Medulla oblongata (tissue), 1 donor: Measurements from ENCODE around the gene ZGLP1.

Source experiments
- DNase-seq: peaks from one replicate; pipeline ENCODE4 v3.0.0-alpha.2; 2015; ENCODE audit errors: extremely low spot score

The ZGLP1 gene

DNA sequence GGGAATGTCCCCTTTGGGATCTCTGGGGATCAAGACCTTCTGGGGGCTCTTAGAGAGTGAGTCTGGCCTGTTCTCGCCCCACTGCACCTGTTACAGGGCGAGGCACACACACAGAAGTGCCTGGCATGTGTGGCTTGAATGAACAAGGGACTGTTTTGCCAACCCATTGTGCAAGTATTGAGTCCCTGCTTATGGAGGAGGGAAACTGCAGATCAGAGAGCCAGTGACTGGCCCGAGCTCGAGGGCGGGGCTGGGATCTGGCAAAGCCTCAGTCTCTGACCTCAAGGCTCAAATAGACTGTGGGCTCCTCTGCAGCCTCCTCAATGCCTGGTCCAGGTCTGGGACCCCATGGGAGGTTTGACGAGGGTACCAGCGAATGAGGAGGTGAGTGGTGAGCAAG is 18.2 kb upstream of the ZGLP1 start:
- no peak for DNase-seq

DNA sequence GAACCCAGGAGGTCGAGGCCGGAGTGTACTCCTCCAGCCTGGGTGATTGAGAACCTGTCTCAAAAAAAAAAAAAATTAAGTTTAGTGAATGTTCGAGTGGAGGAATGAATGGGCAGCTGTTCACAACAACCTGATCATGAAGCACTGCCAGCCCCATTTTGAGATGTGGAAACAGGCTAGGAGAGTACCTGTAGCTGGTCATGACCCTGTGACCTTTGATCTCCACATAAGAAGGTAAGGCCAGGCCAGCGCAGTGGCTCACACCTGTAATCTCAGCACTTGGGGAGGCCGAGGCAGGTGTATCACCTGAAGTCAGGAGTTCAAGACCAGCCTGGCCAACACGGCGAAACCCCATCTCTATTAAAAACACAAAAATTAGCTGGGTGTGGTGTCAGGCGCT is 16.1 kb upstream of the ZGLP1 start:
- DNase-seq, result no peak

DNA sequence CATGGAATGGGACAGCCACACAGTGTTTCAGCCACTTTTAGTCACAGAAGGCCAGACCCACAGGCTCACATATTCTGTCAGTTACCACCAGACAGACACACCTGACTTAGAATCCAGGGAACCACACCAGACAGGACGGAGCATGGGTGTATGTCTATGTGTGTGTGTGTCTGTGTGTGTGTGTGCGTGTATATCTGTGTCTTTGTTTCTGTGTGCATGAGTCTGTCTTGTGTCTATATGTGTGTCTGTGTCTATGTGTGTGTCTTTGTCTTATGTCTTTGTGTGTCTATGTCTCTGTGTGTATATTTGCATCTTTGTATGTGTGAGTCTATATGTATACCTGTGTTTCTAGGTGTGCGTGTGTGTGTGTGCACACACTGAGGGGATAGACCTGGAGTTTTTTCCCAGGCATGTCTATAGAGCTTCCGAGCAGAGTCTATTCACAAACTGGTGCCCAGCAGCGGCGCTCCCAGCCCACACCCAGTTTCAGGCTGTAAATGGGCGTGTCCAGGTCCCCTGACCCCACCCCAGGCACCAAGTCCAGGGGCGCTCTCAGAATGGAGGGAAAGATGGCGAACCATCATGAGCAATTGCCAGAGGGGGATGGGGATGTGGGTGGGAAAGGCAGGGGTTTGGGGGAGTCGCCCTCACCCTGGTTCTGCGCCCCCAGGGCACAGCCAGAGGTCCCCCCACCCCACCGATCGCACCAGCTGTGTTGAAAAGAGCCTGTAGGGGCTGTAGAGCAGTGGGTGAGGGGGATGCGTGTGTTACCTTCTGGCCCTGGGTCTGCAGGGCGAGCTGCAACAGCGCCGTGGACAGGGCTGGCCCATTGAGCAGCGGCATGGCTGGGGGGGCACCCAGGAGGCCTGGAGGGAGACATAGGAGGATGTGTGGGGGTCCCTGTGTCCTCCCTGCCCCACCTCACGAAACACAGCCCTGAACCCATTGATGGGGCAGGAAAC is 12.5 kb upstream of the ZGLP1 start:
- DNase-seq, result no peak

DNA sequence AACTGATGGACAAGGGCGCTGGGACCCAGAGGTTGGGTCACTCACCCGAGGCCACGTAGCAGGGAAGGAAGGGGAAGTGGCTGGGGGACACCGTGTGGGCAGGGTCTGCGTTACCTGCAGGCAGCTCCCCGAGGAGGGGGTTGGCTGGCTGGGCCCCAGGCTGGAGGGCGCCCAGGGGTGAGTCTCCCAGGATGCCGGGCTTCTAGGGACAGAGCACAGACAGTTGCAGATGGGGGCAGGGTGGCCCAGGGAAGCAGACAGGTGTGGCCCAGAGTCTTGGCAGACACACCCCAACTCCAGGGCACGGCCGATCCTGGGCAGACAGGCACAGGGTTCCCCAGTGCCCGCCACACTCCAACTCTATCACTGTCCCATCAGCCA is 11.8 kb upstream of the ZGLP1 start:
- DNase-seq, result no peak

DNA sequence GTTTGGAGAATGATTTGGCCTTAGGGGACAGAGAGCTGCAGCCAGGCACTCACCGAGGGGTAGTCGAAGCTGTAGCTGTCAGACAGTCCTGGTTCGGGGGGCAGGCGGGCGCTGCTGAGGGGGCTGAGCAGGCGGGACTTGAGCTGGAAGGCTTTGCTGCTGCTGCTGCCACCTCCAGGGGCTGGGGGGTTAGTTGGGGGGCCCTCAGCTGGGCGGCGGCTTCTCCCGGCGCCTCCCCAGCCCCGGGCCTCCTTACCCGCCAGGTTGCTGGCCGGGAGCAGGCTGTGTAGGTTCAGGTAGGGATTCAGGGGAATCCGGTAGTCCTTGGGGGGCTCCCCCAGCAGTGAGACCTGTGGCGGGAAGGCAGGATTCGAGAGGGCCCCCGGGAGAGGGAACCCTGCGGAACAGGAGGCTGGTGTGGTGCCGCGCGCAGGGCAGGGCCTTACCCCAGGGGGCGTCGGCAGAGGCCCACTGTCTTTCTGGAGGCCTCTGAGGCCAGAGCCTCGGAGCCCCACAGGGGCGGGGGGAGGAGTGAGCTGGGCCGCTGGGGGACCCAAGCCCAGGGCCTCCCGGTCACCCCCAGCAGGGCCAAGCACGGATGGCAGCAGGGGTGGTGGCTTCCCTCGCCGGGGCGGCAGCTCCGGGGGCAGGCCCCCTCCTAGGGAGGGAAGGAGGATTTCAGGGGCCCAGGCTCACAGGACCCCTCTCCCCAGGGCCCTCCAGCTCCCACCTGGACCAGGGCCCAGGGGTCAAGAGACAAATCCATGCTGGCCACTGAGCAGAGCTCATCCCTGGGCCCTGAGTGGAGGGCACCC is 11.2 kb upstream of the ZGLP1 start:
- DNase-seq, result no peak

DNA sequence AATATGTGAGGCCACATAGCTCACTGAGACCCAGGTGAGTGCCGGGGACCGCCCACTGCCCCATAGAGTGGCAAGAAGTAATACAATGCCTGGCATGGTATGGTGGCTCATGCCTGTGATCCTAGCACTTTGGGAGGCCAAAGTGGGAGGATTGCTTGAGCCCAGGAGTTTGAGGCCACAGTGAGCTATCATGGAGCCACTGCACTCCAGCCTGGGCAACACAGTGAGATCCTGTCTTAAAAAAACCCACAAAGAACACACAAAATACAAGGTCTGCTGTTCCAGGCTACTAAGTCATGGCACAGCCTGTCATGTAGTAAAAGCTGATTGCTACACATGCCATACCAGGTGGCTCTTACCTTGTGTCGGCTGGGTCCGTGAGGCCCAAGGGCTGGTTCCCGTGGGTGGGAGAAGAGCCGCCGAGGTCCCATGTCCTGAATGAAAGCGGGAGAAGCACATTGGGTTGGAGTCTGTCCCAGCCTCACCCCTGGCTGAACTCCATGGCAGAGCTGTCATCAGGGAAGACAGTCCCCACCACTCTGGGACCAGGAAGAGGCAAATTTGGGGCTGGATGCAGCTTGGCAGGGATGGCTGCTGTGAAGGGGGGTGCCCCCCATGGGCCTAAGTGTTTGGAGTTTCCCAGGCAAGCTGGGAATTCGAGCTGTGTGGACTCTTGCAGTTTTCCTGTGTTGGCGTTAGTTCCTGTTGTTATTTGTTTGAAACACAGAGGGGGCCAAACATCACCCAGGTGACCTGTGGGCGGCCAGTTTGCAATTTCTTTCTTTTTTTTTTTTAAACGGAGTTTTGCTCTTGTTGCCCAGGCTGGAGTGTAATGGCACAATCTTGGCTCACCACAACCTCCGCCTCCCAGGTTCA is 9.4 kb upstream of the ZGLP1 start:
- DNase-seq, result no peak

DNA sequence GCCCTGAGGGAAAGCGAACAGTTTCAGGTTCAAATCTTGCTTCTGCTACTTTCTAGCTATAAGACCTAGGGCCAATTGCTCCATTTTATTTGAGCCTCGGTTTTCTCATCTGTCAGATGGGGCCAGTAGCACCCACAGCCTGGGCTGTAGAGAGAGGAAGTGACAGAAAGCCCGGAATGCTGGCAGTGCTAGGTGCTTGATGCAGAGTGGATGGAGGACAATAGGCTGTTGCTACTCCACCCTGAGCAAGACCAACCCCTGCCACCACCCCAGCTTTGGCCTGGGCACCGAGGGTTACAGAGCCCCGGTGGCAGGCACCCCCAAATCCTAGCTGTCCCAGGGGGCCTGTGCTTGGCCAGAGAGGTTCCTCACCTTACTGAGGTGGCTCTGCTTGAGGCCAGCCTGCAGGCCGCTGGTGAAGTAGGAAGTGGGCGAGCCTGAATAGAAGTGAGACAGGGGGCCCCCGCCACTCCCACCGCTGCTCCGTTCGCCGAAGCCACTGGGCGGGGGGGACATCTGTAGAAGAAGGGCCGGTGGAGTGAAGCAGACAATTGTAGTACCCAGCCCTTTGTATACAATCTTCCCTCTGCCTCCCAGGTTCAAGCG is 8.3 kb upstream of the ZGLP1 start:
- no peak for DNase-seq

DNA sequence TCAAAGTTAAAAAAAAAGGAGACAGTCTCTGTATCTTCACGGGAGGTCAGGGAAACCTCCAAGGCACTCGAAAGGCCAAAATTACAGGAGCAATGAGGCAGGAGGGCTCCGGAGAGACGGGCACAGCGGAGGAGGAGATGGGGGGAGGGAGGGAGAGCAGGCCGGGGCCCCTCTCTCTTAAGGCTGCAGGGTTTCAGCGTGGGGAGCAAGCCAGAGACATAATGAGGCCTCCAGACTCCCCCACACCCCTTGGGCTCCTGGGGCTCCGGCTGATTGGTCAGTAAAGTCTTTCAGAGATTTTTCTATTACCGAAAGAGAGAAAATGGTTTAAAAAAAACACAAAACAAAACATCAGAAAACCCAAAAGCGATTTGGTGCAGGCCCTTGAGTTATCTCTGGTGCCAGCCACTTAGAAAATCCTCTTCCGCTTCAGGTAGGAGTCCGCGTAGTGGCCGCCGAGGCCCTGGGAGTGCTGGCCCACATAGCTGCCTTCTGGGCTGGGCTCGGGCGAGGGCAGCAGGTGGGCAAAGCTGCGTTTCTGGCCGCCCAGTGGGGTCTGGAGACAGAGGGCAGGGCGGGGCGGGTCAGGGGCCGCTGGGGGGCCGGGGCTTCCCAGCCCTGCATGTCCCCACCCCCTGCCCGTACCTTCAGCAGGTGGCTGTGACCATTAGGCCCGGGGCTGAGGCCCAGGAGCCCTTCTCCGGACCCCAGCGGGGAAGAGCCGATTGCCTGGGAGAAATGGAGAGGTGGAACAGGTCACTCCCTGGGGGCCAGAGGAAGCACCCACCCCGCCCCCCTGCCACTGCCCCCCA is 7.6 kb upstream of the ZGLP1 start:
- DNase-seq, result no peak

DNA sequence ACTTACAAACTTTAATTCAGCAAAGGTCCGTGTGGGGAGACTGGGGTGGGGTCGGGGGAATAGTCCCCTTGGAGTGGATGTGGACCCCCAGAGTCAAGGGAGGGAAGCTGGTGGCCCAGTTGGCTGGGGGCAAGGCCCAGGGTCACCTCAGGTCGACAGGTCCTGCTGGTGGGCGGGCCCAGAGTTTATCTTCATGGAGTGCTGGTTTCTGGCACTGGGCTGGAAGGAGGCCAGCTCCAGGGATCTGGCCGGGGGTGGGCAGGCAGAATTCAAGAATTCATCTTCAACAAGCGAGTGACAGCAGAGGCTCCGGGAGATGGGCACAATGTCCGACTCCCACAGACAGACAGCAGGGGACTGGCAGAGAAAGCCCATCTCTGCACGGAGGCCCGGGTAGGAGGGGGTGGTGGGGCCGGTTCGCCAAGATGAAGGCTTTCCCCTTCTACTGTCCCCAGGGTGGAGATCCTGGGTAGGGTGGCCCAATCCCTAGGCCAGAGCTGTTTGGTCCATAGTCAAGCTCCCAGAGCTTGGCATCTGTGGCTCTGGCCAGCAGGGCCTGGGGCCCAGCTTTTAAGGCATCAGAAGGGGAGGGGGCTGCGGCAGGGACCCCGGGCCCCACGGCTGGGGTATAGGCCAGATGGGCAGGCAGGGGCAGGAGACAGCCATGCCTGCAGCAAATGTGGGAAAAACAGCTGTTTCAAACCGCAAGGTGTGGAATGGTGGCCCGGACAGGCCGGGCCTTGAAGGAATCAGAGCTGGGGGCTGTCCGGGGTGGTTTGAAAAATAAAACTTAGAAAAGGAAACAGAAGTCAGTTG is 6.8 kb upstream of the ZGLP1 start:
- no peak for DNase-seq

DNA sequence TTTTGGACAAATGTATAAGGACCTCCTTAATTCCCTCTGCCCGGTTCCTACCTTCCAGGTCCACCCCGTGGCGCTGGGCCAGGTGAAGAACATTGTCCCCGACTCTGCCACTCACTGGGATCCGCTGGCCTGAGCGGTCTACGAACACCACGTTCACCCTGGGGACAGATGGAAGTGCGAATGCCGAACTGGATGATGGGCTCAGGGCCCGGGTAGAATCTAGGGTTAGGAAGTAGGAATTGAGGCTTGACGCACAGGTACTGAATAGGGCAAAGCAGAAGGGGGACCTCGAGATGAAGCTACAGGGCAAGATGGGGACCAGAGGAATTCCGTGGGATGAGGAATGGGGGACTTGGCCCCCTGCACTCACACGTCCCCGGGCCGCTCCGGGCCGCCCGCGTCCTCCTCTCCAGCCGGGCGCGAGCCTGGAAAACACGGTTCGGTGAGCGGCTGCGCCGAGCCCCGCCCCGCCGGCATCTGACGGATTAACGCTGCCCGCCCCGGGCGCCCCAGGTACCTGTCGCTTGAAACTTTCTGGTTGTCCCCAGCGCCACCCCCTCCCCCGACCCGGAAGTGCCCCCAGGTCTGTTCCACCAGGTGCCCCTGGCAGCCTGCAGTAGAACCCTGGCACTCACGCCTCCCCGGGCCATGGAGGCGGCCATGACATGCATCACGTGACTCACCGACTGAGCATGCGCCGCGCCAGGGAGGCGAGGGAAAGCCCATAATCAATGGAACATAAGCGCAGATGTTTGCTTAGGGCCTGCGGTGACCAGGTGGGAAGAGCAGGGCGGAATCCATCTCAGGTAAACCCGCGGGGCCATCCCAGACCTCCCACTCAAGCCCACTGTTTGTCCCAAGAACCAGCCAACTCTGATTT is 6.0 kb upstream of the ZGLP1 start, which contains the start of gene FDX2:
Gene FDX2, minus strand, starts transcription at position 681 of the 880 bp plus-strand sequence. Its CDS starts 19 bp downstream, at position 662.
- DNase-seq, result peak; percentile 85

DNA sequence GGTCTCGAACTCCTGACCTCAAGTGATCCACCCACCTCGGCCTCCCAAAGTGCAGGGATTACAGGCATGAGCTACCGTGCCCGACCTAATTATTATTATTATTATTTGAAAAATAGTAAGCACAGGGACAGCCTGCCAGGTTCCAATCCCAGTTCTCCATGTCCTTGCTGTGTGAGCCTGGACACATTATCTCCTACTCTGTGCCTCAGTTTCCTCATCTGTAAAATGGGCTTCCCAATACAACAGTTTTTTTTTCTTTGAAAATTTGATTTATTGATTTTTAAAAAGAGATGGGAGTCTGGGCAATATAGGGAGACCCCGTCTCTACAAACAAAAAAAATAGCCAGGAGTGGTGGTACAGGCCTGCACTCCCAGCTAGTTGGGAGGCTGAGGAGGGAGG is 3.3 kb downstream of the ZGLP1 start:
- no peak for DNase-seq

DNA sequence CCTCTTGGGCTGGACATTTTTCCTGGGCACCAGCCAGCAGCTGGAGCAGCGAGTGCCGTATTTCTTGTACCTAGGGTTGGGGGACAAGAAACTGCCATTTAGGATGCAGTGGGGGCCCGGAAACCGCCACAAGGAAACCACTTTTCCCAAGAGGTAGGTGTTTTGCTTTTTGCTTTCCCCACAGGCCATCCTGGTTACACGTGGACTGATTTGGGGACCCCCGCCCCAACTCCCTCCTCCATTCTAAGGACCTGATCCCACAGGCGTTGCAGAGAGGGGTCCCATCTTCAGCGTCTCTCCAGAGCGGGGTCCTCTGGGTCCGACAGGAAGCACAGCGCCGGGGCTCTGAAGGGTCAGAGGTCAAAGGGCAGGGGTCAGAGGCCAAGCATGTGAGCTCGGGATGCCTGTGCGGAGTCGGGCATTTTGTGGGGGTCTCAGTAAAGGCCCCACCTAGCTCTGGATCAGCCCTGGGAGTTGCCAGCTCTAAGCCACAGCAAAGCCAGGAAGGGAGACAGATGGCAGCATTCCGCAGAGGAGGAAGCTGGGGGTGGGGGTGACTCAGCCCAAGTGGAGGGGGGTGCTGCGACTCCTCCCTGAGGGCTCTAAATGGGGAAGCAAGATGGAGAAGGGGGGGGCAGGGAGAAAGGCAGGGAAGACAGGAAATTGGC is 4.3 kb downstream of the ZGLP1 start:
- DNase-seq, result peak; percentile 56

DNA sequence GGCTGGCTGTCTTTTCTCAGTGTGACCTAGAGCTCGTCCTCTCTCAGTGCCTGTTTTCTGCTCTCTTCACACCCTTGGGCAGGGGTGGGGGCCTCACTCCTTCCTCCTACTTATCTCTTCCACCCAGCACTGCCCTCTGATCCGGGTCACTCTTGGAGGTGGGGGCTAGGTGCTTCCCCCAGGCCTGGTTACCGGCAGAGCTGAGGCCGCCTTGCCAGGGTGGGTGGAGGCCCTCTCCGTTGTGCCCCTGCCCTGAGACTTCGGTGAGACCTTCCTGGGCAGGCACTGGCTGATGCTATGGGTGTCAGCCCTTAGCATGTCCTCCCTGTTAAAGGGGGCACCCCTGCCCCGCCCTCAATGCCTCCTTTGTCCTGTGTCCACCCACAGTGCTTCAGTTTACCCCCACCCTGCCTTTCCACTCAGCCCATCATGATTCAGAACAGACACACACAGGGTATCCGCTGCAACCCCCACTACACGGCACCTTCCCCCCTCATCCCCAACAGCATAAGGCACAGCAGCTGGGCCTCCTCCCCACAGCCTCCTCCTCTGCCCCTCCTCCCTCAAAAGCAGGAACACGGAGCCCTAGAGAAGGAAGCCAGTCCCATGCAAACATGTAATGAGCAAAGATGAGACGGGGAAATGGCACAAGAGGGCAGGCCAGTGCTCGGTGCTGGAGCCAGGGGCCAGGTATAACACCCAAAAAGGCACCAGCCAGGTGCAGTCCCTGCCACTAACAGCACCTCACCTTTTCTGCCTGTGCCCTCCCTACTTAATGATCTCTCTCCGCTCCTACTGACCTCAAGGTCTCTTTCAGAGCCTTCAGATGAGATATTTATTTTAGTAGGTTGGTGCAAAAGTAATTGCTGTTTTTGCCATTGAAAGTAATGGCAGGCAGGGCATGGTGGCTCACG is 9.8 kb downstream of the ZGLP1 start:
- DNase-seq, result no peak

DNA sequence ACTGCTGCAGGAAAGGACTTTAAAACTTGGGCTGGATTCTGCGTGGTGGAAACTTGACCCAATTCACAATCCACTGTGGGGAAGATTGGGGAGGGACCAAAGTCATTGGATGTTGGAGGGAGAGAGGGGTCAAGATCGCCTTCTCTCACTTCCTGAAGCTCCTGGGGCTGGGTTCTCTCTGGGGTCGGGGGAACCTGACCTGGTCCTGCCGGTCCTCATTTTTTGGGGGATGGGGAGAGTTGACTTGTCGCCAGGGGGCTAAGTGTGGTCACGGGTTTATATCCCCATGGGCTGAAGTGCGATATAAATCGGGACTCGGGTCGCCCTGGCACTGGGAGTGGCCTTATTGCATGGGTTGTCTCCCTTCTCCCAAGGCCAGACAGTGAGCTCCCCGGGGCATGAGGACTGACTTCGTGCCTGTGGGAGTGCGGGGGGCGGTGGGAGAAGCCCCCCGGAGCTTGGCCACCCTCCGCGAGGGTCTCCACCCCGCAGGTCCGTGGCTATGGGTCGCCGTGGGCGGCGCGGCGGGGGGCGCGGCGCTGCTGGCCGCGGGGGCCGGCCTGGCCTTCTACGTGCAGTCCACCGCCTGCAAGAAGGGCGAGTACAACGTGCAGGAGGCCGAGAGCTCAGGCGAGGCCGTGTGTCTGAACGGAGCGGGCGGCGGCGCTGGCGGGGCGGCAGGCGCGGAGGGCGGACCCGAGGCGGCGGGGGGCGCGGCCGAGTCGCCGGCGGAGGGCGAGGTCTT is 13.6 kb downstream of the ZGLP1 start:
- DNase-seq, result no peak

DNA sequence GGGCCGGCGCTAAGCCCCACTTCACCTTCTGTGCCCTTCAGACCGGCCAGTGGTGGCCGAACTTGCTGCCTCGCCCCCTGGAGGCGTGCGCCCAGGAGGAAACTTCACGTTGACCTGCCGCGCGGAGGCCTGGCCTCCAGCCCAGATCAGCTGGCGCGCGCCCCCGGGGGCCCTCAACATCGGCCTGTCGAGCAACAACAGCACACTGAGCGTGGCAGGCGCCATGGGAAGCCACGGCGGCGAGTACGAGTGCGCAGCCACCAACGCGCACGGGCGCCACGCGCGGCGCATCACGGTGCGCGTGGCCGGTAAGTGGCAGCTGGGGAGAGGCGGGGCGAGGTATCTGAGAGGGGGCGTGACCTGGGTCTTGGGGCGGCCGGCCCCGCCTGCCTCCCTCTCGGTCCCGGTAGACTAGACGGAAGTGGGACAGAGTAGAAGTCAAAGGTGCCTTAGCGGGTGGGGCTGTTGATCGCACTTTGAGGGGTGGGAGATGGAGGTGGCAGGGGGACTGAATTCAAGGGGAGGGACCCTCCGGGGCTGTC is 14.2 kb downstream of the ZGLP1 start:
- DNase-seq, result no peak

DNA sequence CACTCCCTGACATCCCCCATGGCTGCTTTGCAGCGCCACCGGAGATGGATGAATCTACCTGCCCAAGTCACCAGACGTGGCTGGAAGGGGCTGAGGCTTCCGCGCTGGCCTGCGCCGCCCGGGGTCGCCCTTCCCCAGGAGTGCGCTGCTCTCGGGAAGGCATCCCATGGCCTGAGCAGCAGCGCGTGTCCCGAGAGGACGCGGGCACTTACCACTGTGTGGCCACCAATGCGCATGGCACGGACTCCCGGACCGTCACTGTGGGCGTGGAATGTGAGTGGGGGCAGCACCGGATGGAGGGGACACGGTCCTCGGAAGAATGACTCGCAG is 15.3 kb downstream of the ZGLP1 start:
- no peak for DNase-seq
